Aorta (tissue), 5 donors: ENCODE data around the gene PLCXD1. TPM values are rescaled to one million over a fixed set of nuclear protein-coding genes. Genes with fewer than 3 reads are reported as not detected.

Experiments
- ATAC-seq: fragments of 200-7000 bp; cut with Tn5 transposase; one replicate; pipeline ENCODE4 v1.9.1; 2022; ENCODE audit warnings: moderate library complexity; ENCODE audit not compliant: low FRiP score
- DNase-seq, 2 donors: peaks; one replicate each; pipeline ENCODE4 v3.0.0-alpha.2; 2020
- H3K27ac ChIP-seq, 2 donors: one replicate each; pipeline ENCODE4 v1.5.1; 2013; ENCODE audit warnings: low read length in 2 of 2, mild to moderate bottlenecking in 2 of 2, moderate library complexity in 2 of 2, control low read depth in 1 of 2, inconsistent platforms in 1 of 2, low read depth in 1 of 2
- H3K27me3 ChIP-seq, 2 donors: one replicate each; pipeline ENCODE4 v1.6.1; 2013; ENCODE audit warnings: control low read depth in 1 of 2, low read length in 1 of 2, mild to moderate bottlenecking in 1 of 2, moderate library complexity in 1 of 2; ENCODE audit not compliant: insufficient read depth in 2 of 2, control insufficient read depth in 1 of 2
- H3K36me3 ChIP-seq, 2 donors: one replicate each; pipeline ENCODE4 v1.6.1; 2013; ENCODE audit warnings: control low read depth in 1 of 2, low read length in 1 of 2, mild to moderate bottlenecking in 1 of 2; ENCODE audit not compliant: insufficient read depth in 2 of 2, control insufficient read depth in 1 of 2
- H3K4me1 ChIP-seq, 2 donors: one replicate each; pipeline ENCODE4 v1.6.1; 2013; ENCODE audit warnings: low read length in 2 of 2, control low read depth in 1 of 2, mild to moderate bottlenecking in 1 of 2, moderate library complexity in 1 of 2; ENCODE audit not compliant: insufficient read depth in 2 of 2, control insufficient read depth in 1 of 2
- H3K4me3 ChIP-seq, 2 donors: one replicate each; pipeline ENCODE4 v1.5.1; 2013; ENCODE audit warnings: low read length in 2 of 2, control low read depth in 1 of 2, mild to moderate bottlenecking in 1 of 2
- H3K9me3 ChIP-seq: one replicate; pipeline ENCODE4 v1.6.1; 2013; ENCODE audit warnings: mild to moderate bottlenecking, low read length; ENCODE audit not compliant: control insufficient read depth
- WGBS, 2 donors: extraction: QIAGEN DNeasy Blood & Tissue Kit; methylation state at CpG; one replicate each; pipeline ENCODE4 v1.1.7; 2013; 5-methylcytosine and 5-hydroxymethylcytosine counted together
- intact Hi-C, 2 donors: fragments of 100-400 bp; cut with DNase I; formaldehyde crosslinking; loops; one replicate each; pipeline versions ENCODE4 v1.14.2 to v1.15.0; 2022
- polyA plus RNA-seq, 2 donors: library from polyadenylated mRNA; stranded (reverse); fragments of 200-250 nt; gene quantifications; one replicate each; pipeline ENCODE4 v1.2.3, GENCODE V29; 2013
- total RNA-seq, 2 donors: library from RNA; stranded (reverse); fragmentation: NEBNext Ultra II Directional; extraction: Animal tissue kit (Norgen Biotek cat#: 25700); gene quantifications; one replicate each; pipeline ENCODE4 v1.2.1, GENCODE V29; 2021
- donor health status: healthy with polysubstance abuse.
- donor health status: Bipolar disorder and iron deficiency.
- donor health status: DM: no; HTN: no; CAD: no.
- donor health status: DM: no; HTN: no; CAD: no.
- donor health status: DM: yes; HTN: yes; CAD: no.

The PLCXD1 gene
- total and polyA plus RNA-seq, 4 donors = 1.3 to 16.3 (median 6.7) TPM

DNA sequence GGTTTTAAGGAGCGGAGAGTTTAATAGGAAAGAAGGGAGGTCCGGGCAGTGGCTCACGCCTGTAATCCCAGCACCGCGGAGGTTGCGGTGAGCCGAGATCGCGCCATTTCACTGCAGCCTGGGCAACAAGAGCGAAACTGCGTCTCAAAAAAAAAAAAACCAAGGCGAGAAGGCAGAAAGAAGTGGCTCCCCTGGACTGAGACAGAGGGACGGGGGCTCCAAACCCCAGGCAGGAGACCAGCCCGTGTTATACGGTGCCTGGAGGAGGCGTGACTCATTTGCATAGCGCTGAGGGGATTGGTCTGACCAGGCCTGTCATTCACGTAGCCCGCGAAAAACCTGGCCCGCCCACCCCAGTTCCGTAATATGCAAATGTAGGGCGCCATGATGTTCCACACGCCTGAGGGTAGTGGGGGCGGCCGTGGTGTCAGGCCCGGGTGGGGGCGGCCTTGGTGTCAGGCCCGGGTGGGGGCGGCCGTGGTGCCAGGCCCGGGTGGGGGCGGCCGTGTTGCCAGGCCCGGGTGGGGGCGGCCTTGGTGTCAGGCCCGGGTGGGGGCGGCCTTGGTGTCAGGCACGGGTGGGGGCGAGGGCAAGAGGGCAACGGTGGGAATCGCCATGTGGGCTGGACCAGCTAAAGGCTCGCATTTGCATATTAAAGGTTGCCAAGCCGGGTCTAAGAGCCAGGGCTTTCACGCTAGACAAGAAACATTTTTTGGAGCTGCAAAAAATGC is 2.1 kb downstream of the PLCXD1 start:
- 1 to 2% methylated on average over 35 to 45 of the region's 45 CpGs for WGBS, 2 donors
- no peak overlapping the region for H3K27ac ChIP-seq
- ATAC-seq (peak; percentile 96), DNase-seq (peak; percentile 93 to 94)
- H3K36me3 ChIP-seq = no peaks in the 10 kb centered on the region
- H3K4me1 ChIP-seq = no peaks in the 10 kb centered on the region
- intact Hi-C loops = loop anchor here in 1 of 2 donors (5.0 kb wide), 1 partner anchor 34 kb away; the partner anchor contains the start of gene GTPBP6
- no peaks in the 10 kb centered on the region for H3K9me3 ChIP-seq
- no peaks in the 10 kb centered on the region for H3K27me3 ChIP-seq
- peak overlapping the region; percentile 39 to 82 for H3K4me3 ChIP-seq

DNA sequence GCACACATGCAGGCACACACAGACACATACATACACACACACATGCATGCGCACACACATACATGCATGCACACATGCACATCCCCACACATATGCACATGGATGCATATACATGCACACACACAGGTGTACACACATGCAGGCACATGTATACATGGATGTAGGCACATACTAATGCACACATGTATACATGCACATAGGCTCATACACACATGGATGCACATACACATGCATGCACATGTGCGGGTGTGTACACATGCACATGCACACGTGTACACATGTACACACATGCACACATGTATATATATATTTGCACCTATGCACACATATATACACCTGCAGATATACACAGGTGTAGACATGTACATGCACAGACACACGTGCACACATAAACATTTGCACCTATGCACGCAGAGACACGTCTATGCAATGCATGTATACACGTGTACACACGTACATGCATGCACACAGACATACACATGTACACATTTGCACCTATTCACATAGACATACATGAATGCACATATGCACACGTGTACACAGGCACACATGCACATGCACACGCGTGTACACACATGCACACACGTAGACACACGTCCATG is 4.0 kb downstream of the PLCXD1 start:
- Histone ChIP-seq H3K36me3 (no peaks in the 10 kb centered on the region), H3K9me3 (no peaks in the 10 kb centered on the region), H3K27ac (no peak overlapping the region), H3K4me3 (no peak overlapping the region), H3K4me1 (no peaks in the 10 kb centered on the region), H3K27me3 (no peaks in the 10 kb centered on the region)
- ATAC-seq = no peak
- 92 to 93% methylated on average over 13 of the region's 13 CpGs for WGBS, 2 donors
- intact Hi-C loops = no loop called here
- peak; percentile 9 to 35 for DNase-seq

- Histone ChIP-seq H3K4me3 (no peak overlapping the region), H3K4me1 (no peaks in the 10 kb centered on the region), H3K27me3 (no peaks in the 10 kb centered on the region), H3K9me3 (no peaks in the 10 kb centered on the region), H3K36me3 (no peaks in the 10 kb centered on the region), H3K27ac (no peak overlapping the region)
- ATAC-seq (no peak), DNase-seq (no peak)
- intact Hi-C loops = no loop called here
- 75 to 79% methylated on average over 7 of the region's 7 CpGs for WGBS, 2 donors
These were observed 6.5 kb downstream of the PLCXD1 start for GRCh38 chrX:287670-288069.

DNA sequence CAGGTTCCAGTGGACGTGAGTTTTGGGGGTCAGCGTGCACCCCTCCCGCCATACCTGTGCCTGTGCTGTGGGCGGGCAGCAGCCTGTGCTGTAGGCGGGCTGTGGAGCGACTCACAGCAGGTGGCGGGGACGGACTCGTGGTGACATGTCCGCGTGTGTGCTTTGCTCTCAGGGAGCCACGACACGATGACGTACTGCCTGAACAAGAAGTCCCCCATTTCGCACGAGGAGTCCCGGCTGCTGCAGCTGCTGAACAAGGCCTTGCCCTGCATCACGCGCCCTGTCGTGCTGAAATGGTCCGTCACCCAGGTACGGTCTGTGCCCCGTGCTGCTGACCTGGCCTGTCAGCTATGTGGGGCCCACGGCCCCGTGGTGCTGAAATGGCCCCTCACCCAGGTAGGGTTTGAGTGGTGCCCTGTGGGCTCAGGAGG is 7.4 kb downstream of the PLCXD1 start:
- intact Hi-C loops = no loop called here
- H3K4me3 ChIP-seq = no peak overlapping the region
- ATAC-seq (no peak), DNase-seq (peak; percentile 26 to 74)
- no peaks in the 10 kb centered on the region for H3K36me3 ChIP-seq
- H3K27me3 ChIP-seq = no peaks in the 10 kb centered on the region
- H3K4me1 ChIP-seq = no peaks in the 10 kb centered on the region
- H3K27ac ChIP-seq = no peak overlapping the region
- no peaks in the 10 kb centered on the region for H3K9me3 ChIP-seq
- 96 to 98% methylated on average over 25 of the region's 25 CpGs for WGBS, 2 donors

DNA sequence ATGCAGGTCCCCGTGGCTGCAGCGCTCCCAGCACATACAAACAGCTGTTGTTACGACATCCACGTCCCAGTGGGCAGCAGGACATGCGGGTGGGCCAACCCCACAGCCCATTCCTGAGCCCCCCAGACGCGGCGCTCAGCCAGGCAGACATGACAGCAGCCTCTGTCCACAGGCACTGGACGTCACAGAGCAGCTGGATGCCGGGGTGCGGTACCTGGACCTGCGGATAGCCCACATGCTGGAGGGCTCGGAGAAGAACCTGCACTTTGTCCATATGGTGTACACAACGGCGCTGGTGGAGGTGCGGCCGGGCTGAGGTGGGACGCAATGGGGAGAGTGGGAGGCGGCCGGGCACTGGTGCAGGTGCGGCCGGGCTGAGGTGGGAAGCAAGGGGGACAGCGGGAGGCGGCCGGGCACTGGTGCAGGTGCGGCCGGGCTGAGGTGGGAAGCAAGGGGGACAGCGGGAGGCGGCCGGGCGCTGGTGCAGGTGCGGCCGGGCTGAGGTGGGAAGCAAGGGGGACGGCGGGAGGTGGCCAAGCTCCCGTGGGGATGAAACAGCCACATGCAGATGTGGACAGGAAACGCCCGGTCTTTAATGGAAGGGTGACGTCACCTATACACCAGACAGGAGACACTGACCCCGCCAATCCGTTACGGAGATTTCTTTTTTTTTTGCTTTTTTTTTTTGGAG is 9.4 kb downstream of the PLCXD1 start:
- no peak overlapping the region for H3K27ac ChIP-seq
- intact Hi-C loops = no loop called here
- ATAC-seq = no peak
- no peaks in the 10 kb centered on the region for H3K27me3 ChIP-seq
- no peaks in the 10 kb centered on the region for H3K4me1 ChIP-seq
- no peaks in the 10 kb centered on the region for H3K9me3 ChIP-seq
- peak; percentile 24 to 67 for DNase-seq
- H3K4me3 ChIP-seq = no peak overlapping the region
- WGBS, 2 donors = 95 to 96% methylated on average over 41 to 42 of the region's 42 CpGs
- H3K36me3 ChIP-seq = no peaks in the 10 kb centered on the region

GRCh38 chrX:291411-291901 is 10.3 kb downstream of the PLCXD1 start:
- Histone ChIP-seq H3K4me3 (no peak overlapping the region), H3K36me3 (no peaks in the 10 kb centered on the region), H3K27ac (no peak overlapping the region), H3K9me3 (no peaks in the 10 kb centered on the region), H3K27me3 (no peaks in the 10 kb centered on the region), H3K4me1 (no peaks in the 10 kb centered on the region)
- ATAC-seq (no peak), DNase-seq (peak; percentile 44 to 67)
- intact Hi-C loops = no loop called here
- WGBS, 2 donors = 97 to 98% methylated on average over 29 of the region's 29 CpGs

DNA sequence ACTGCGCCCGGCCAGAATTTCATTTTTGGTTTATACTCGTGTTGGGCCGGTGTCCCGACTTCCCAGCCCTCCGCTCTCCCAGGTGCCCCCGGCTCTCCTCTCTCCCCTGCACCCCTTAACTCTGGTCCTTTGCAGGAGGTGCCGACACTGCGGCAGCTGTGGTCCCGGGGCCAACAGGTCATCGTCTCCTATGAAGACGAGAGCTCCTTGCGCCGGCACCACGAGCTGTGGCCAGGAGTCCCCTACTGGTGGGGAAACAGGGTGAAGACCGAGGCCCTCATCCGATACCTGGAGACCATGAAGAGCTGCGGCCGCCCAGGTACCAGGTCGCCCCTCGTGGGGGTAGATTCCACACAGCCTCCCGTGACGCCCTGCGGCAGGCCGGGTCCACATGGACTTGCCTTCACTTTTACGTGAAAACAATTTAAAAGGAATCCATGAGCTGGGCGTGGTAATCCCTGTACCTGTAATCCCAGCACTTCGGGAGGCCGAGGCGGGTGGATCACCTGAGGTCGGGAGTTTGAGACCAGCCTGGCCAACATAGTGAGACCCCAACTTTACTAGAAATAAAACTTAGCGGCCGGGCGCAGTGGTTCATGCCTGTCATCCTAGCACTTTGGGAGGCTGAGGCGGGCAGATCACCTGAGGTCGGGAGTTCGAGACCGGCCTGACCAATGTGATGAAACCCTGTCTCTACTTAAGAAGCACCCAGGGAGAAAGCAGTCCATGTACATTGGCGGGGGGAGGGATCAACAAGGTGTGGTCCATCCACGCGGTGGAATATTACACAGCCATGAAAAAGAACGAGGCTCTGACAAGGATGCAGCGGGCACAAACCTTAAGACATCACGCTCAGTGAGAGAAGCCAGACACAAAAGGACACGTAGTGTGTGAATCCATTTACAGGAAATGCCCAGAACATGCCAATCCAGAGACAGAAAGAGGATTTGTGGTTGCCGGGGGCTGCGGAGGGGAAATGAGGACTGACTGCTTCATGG is 12.0 kb downstream of the PLCXD1 start:
- H3K27me3 ChIP-seq = no peaks in the 10 kb centered on the region
- ATAC-seq (no peak), DNase-seq (peak; percentile 42 to 55)
- H3K27ac ChIP-seq = no peak overlapping the region
- H3K9me3 ChIP-seq = no peaks in the 10 kb centered on the region
- intact Hi-C loops = no loop called here
- no peaks in the 10 kb centered on the region for H3K36me3 ChIP-seq
- H3K4me3 ChIP-seq = no peak overlapping the region
- WGBS, 2 donors = 98% methylated on average over 47 of the region's 47 CpGs
- H3K4me1 ChIP-seq = no peaks in the 10 kb centered on the region

DNA sequence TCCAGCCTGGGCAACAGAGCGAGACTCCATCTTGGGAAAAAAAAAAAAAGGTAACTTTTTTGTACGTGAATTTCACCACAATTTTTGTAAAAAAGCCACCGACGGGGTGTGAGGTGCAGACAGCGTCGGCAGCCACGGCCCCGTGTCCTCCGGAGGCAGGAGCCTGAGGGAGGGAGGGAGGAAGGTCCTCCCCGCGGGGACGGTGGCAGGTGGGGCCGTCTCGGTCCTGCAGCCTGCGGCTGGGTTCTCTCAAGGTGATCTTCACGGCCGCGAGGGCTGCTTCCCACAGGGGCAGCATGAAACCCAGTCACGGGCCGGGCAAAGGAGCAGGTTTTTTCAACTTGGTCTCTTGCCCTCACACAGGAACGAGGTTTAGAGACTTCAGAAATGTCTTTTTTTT is 14.0 kb downstream of the PLCXD1 start:
- WGBS, 2 donors = 96% methylated on average over 21 of the region's 21 CpGs
- H3K36me3 ChIP-seq = peaks cover 0 to 2% of the 10 kb centered on the region in 2 donors
- no peak overlapping the region for H3K27ac ChIP-seq
- intact Hi-C loops = no loop called here
- H3K27me3 ChIP-seq = no peaks in the 10 kb centered on the region
- no peak overlapping the region for H3K4me3 ChIP-seq
- ATAC-seq = no peak
- DNase-seq = peak; percentile 20 to 69
- H3K4me1 ChIP-seq = no peaks in the 10 kb centered on the region
- H3K9me3 ChIP-seq = no peaks in the 10 kb centered on the region
